Measurements from ENCODE around the gene ABCA7.
A peak's percentile ranks its signal among the peaks of the same experiment; 100 is the strongest.

Gene ABCA7

DNA sequence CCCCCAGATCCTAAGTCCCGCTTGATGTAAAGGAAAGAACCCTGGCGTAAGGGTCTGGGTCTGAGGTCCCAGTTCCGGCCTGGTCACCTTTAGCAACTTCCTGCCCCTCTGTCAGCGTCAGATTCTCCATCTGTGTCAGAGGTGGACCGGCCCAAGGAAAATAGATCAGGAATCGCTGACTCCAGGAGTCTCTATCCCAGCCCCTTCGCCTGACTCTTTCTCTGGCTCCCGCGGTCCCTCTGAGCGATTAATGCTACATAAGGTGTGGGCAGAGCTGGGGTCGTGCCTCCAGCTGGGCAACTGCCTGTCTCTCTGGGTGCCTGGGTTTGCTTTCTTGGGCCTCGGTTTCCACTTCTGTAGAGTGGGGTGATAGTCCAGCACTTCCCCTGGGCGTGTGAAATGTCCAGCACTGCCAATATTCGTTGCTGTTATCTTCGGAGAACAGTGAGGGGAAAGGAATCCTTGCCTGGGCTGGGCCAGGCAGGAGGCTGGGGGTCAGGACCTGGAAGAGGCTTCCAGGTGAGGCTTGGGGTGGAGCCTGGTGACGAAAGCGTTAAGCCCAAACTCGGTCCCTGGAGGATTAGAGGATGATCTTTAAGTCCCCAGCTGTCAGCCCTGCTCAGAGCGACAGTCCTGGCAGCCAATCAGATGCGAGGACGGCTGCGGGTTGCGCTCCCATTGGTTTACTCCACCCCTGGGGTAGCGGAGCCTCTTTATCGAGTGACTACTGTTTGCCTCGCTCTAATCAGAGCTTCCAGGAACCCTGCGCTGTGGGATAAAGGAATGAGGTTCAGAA is 767 bp downstream of the ABCA7 start:
- DNase-seq (ENCODE audit: low read depth) = peak; percentile 85

DNA sequence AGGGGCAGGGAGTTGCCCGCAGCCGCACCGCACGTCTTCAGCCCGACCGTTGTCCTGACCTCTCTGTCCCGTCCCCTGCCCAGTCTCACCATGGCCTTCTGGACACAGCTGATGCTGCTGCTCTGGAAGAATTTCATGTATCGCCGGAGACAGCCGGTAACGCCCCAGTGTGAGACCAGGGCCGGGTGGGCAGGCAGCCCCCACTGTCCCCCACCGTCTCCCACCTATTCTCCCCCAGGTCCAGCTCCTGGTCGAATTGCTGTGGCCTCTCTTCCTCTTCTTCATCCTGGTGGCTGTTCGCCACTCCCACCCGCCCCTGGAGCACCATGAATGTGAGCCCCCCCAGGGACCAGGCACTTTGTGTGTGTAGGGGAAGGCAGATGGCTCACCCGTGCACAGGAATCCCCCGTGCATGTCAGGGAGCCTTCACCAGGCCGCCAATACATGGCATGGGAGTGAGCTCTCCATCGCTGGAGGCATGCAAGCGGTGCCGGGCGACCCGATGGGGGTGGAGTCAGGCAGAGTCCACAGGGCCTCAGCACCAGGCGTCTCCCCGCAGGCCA is 1.4 kb downstream of the ABCA7 start:
- DNase-seq (ENCODE audit: low read depth) = no peak

DNA sequence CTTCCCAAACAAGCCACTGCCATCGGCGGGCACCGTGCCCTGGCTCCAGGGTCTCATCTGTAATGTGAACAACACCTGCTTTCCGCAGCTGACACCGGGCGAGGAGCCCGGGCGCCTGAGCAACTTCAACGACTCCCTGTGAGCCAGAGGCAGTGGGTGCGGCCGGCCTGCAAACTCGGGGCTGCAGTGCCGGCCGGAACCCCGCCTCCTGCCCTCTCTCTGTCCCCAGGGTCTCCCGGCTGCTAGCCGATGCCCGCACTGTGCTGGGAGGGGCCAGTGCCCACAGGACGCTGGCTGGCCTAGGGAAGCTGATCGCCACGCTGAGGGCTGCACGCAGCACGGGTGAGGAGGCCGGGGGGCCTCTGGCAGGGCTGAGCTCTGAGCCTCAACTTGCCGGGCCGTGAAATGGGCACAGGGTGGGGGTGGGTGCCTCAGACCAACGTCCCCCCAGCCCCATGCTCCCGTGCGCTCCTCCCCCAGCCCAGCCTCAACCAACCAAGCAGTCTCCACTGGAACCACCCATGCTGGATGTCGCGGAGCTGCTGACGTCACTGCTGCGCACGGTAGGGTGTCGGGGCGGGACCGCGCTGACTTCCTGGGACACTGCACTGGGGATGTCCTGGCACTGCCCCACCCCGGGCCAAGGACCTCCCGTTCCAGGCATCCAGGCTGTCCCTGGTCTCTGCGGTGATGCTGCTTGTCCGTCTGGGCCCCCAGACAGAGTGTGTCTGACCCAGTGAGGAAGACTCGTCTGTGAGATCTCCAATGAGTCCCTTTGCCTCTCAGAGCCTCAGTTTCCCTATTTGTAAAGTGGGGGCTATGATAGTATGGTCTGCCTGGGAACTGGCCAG is 2.2 kb downstream of the ABCA7 start:
- no peak for DNase-seq (ENCODE audit: low read depth)

DNA sequence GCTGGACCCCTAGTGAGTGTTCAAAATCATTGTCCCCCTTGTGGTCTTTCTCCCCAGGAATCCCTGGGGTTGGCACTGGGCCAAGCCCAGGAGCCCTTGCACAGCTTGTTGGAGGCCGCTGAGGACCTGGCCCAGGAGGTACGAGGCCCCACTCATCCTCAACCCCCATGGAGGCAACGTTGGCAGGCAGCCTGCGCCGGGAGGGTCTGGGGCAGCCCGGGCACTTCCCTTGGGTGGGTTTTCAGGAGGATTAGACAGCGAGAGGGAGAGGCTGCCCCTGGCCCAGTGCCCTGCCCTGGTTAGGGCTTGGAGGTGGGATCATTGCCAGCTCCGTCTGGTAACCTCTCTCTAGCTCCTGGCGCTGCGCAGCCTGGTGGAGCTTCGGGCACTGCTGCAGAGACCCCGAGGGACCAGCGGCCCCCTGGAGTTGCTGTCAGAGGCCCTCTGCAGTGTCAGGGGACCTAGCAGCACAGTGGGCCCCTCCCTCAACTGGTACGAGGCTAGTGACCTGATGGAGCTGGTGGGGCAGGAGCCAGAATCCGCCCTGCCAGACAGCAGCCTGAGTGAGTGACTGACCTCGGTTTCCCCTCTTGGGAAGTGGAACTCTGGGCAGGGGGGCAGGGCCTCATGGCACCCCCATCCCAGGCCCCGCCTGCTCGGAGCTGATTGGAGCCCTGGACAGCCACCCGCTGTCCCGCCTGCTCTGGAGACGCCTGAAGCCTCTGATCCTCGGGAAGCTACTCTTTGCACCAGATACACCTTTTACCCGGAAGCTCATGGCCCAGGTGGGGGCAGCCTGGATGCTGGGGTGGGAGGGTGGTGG is 3.0 kb downstream of the ABCA7 start:
- no peak for DNase-seq (ENCODE audit: low read depth)

DNA sequence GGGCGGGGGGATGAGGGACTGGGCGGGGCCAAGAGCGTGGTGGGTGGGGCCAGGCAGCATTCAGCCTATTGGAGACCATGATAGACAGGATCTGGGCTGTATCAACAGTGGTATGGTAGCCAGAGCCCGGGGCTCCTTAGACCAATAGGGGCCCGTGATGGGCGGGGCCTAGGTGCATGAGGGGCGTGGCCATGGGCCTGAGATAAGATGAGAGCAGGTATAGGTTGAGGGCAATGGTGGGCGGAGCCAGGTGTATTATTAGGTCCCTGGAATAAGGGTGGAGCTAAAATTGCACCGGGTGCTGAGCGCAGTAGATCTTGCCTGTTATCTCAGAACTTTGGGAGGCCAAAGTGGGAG is 5.3 kb downstream of the ABCA7 start:
- no peak for DNase-seq (ENCODE audit: low read depth)

DNA sequence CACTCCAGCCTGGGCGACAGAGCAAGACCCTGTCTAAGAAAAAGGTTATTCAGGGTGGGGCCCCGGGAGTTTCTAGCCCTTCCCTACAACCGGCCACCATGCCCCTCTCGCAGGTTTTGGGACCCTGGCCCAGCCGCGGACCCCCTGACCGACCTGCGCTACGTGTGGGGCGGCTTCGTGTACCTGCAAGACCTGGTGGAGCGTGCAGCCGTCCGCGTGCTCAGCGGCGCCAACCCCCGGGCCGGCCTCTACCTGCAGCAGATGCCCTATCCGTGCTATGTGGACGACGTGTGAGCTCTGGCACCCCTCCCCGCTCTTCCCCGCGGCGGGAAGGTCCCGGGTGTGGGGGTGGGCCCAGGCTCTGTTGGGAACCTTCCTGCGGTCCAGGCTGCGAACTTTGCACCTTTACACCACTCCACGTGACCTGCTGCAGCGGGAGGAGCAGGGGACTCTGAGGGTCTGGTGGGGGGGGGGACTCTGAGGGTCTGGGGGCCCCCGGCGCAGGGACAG is 6.3 kb downstream of the ABCA7 start:
- DNase-seq (ENCODE audit: low read depth) = no peak

DNA sequence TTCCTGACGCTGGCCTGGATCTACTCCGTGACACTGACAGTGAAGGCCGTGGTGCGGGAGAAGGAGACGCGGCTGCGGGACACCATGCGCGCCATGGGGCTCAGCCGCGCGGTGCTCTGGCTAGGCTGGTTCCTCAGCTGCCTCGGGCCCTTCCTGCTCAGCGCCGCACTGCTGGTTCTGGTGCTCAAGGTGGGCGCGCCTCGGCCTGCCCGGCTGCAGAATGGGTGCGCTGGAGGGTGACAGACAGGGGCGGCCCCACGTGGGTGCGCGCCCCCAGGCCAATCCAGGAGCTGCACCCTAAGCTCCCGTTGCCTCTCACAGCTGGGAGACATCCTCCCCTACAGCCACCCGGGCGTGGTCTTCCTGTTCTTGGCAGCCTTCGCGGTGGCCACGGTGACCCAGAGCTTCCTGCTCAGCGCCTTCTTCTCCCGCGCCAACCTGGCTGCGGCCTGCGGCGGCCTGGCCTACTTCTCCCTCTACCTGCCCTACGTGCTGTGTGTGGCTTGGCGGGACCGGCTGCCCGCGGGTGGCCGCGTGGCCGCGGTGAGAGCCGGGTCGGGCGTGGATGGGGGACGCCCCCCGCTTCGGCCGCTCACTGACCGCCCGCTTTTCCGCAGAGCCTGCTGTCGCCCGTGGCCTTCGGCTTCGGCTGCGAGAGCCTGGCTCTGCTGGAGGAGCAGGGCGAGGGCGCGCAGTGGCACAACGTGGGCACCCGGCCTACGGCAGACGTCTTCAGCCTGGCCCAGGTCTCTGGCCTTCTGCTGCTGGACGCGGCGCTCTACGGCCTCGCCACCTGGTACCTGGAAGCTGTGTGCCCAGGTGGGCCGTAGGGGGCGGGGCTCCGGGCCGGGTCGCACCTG is 7.2 kb downstream of the ABCA7 start:
- DNase-seq (ENCODE audit: low read depth) = no peak

DNA sequence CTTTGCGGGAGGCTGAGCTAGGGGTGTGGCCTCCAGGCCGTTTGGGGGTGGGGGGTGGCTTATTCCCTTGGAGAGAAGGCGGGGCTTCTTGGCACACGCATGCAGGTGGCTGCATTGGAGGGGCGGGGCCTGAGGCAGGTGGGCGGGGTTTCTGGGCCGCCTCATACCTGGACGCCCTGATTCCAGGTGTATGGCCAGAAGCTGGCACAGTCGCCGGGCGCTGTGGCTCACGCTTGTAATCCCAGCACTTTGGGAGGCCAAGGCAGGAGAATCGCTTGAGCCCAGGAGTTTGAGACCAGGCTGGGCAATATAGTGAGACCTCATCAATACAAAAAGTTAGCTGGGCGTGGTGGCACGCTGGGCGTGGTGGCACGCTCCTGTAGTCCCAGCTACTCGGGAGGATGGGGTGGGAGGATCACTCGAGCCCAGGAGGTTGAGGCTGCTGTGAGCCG is 7.8 kb downstream of the ABCA7 start:
- DNase-seq (ENCODE audit: low read depth) = no peak

DNA sequence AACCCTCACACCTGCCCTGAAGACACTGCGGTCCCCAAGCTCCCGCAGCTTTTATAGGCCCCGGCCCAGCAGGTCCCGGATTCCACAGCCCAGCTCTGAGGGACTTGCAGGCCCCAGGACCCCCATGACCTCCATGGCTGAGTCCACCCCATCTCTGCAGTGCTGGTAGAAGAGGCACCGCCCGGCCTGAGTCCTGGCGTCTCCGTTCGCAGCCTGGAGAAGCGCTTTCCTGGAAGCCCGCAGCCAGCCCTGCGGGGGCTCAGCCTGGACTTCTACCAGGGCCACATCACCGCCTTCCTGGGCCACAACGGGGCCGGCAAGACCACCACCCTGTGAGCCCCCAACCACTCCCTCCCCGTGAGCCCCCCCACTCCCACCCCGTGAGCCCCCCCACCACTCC is 9.2 kb downstream of the ABCA7 start:
- DNase-seq (ENCODE audit: low read depth) = no peak

DNA sequence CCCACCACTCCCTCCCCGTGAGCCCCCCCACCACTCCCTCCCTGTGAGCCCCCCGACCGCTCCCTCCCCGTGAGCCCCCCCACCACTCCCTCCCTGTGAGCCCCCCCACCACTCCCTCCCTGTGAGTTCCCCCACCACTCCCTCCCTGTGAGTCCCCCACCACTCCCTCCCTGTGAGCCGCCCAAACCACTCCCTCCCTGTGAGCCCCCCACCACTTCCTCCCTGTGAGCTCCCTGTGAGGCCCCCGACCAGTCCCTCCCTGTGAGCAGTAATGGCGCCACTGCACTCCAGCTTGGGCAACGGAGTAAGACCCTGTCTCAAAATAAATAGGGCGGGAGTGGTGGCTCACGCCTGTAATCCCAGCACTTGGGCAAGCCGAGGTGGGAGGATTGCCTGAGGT is 9.9 kb downstream of the ABCA7 start:
- no peak for DNase-seq (ENCODE audit: low read depth)

DNA sequence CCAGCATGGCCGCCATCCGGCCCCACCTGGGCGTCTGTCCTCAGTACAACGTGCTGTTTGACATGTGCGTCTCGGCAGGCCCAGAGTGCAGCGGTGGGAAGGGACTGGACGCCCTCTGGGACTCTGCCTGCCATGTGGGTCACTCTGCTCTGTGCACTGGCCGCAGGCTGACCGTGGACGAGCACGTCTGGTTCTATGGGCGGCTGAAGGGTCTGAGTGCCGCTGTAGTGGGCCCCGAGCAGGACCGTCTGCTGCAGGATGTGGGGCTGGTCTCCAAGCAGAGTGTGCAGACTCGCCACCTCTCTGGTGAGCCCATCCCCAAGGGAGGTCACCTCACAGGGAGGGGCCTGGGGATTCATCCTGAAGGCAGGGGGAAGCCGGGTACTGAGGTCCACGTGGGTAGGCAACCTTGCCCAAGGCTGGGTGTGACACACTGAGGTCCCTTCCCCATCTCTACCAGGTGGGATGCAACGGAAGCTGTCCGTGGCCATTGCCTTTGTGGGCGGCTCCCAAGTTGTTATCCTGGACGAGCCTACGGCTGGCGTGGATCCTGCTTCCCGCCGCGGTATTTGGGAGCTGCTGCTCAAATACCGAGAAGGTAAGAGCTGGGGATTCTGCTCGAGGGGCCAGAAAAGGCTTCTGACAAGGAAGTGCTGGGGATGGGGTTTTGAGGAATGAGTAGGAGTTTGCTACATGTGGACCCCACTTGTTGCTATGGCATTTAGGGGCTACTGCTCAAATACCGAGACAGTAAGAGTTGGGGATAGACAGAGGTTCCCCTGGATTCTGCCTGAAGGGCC is 11.3 kb downstream of the ABCA7 start:
- no peak for DNase-seq (ENCODE audit: low read depth)

DNA sequence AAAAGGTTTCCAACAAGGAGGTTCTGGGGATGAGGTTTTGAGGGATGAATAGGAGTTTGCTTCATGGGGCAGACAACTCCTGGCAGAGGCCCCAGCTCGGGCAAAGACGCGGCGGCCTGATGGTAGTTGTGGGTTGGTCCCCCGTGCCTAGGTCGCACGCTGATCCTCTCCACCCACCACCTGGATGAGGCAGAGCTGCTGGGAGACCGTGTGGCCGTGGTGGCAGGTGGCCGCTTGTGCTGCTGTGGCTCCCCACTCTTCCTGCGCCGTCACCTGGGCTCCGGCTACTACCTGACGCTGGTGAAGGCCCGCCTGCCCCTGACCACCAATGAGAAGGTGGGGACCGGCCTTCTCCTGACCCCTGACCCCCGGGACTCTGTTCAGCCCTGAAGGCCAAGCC is 11.9 kb downstream of the ABCA7 start:
- DNase-seq (ENCODE audit: low read depth) = no peak

DNA sequence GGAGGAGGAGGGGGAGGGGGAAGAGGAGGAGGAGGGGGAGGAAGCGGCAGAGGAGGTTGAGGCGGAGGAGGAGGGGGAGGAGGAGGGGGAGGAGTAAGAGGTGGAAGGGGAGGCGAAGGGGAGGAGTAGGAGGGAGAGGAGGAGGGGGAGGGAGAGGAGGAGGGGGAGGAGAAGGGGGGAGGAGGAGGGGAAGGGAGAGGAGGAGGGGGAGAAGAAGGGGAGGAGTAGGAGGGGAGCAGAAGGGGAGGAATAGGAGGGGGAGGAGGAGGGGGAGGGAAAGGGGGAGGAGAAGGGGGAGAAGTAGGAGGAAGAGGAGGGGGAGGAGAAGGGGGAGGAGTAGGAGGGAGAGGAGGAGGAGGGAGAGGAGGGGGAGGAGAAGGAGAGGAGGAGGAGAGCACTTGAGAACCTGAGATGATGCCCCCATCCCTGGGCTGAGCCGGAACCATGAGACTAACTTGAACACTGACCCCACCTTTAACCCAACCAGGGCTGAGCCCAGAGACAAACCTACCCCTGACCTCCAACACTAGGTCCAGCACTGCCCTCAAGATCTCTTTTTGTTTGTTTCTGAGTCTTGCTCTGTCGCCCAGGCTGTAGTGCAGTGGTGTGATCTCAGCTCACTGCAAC is 12.6 kb downstream of the ABCA7 start:
- no peak for DNase-seq (ENCODE audit: low read depth)

DNA sequence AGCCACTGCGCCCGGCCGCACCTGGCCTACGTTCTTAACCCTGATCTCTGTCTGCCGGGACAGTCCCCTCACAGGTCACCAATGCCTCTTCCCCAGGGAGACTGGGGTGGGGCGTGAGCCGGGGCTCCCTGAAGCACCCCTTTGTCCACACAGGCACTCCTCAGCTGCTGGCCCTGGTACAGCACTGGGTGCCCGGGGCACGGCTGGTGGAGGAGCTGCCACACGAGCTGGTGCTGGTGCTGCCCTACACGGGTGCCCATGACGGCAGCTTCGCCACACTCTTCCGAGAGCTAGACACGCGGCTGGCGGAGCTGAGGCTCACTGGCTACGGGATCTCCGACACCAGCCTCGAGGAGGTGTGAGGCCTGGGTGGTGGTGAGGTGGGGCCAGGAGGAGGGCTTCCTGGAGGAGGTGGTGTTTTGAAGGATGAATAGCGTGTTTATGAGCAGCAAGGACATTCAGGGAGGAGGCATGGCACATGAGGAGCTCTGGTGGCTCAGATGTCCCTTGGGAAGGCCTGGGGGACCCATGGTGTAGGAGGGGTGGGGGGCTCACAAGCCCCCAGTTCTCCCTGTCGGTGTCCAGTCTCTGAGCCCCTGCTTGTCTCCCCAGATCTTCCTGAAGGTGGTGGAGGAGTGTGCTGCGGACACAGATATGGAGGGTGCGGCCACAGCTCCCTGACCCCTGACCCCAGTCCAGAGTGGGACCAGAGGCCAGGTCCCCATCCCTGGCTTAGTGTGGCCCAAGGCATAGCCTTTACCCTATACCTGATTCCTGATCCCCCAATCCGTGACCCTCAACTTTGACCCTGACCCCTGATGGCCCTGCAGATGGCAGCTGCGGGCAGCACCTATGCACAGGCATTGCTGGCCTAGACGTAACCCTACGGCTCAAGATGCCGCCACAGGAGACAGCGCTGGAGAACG is 13.5 kb downstream of the ABCA7 start:
- no peak for DNase-seq (ENCODE audit: low read depth)

DNA sequence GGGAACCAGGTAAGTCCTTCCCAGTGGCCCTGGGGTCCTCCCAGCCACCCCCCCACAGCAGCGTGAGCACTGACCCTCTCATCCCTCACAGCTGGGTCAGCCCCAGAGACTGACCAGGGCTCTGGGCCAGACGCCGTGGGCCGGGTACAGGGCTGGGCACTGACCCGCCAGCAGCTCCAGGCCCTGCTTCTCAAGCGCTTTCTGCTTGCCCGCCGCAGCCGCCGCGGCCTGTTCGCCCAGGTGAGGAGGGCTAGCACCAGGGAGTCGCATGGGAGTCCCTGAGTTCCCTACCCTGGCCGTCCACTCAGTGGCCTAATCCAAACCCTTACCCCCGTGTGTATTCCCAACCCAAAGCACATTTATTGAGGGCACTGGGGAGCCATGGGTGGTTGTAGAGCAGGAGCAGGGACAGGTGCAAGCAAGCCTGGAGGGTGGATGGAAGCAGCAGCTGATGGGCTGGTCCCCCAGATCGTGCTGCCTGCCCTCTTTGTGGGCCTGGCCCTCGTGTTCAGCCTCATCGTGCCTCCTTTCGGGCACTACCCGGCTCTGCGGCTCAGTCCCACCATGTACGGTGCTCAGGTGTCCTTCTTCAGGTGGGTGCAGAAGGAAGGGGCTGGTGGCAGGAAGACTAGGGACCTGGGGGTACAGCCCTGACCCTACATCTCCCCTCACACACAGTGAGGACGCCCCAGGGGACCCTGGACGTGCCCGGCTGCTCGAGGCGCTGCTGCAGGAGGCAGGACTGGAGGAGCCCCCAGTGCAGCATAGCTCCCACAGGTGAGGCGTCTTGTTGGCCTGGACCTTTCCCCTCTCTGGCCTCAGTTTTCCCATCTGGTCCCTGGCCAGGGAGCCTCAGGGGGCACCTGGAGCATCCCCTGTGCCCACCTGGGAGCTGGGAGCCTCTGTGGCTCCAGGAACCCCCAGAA is 14.5 kb downstream of the ABCA7 start:
- no peak for DNase-seq (ENCODE audit: low read depth)

DNA sequence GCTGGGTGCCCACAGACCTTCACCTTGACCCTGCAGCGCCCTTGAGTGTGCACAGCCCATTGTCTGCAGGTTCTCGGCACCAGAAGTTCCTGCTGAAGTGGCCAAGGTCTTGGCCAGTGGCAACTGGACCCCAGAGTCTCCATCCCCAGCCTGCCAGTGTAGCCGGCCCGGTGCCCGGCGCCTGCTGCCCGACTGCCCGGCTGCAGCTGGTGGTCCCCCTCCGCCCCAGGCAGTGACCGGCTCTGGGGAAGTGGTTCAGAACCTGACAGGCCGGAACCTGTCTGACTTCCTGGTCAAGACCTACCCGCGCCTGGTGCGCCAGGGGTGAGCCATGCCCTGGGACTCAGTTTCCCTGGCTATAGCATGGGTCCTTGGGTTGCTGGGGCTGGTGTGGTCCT is 15.1 kb downstream of the ABCA7 start:
- DNase-seq (ENCODE audit: low read depth) = no peak

DNA sequence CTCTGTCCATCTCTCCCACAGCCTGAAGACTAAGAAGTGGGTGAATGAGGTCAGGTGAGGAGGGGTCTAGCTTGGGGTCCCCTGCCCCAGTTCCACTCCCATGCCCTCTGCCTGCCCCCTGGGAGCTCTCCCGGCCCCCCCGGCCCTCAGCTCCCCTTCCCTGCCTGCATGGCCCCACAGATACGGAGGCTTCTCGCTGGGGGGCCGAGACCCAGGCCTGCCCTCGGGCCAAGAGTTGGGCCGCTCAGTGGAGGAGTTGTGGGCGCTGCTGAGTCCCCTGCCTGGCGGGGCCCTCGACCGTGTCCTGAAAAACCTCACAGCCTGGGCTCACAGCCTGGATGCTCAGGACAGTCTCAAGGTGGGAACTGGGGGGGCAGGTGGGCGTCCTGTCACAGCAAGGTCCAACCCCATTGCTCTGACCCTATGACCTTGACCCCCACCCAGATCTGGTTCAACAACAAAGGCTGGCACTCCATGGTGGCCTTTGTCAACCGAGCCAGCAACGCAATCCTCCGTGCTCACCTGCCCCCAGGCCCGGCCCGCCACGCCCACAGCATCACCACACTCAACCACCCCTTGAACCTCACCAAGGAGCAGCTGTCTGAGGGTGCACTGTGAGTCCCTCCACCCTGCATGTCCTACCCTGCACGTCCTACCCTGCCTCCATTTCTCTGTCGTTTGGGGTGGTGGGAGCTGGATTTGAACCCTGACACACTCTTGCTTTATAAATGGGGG is 16.1 kb downstream of the ABCA7 start:
- DNase-seq (ENCODE audit: low read depth) = no peak

Measured in GM04503 (cell line).